ENCODE results near the gene PNMA8A.

GRCh38 chr19:46502891-46503290, 31.5 kb upstream of the PNMA8A start:
- TF ChIP-seq, protein P1, sequence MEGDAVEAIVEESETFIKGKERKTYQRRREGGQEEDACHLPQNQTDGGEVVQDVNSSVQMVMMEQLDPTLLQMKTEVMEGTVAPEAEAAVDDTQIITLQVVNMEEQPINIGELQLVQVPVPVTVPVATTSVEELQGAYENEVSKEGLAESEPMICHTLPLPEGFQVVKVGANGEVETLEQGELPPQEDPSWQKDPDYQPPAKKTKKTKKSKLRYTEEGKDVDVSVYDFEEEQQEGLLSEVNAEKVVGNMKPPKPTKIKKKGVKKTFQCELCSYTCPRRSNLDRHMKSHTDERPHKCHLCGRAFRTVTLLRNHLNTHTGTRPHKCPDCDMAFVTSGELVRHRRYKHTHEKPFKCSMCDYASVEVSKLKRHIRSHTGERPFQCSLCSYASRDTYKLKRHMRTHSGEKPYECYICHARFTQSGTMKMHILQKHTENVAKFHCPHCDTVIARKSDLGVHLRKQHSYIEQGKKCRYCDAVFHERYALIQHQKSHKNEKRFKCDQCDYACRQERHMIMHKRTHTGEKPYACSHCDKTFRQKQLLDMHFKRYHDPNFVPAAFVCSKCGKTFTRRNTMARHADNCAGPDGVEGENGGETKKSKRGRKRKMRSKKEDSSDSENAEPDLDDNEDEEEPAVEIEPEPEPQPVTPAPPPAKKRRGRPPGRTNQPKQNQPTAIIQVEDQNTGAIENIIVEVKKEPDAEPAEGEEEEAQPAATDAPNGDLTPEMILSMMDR (IDR thresholded peaks at IDR 0.05) = no peak
- TF ChIP-seq POLR2A (IDR thresholded peaks at IDR 0.05) = no peak

All from esophagus squamous epithelium (tissue), 4 donors.